Transverse colon (tissue), 4 donors: ENCODE data around the gene HYAL3.
"Not testable (repeated sequence)": the region's sequence is repeated elsewhere in the genome, so short reads cannot be mapped to it uniquely, and the experiment has no call there.

ENCODE experiments used
- CTCF ChIP-seq, 5 experiments: fragments of 200-600 bp in 3 of 5; fragments of 450-650 bp in 2 of 5; sonication (generic) in 3 of 5; IDR thresholded peaks; 1 replicate in 2 of 5; 2 replicates in 3 of 5; pipeline ENCODE4 v1.5.1; 2016 to 2017; ENCODE audit warnings: antibody characterized with exemption in 5 of 5, inconsistent platforms in 3 of 5, mild to moderate bottlenecking in 2 of 5, moderate library complexity in 1 of 5
- EP300 ChIP-seq: sonication (generic); formaldehyde crosslinking; IDR thresholded peaks from one replicate; pipeline ENCODE4 v1.6.1; 2017; ENCODE audit warnings: antibody characterized with exemption, low read depth
- POLR2A ChIP-seq: fragments of 450-650 bp; IDR thresholded peaks from one replicate; pipeline ENCODE4 v1.6.1; 2016; ENCODE audit warnings: antibody characterized with exemption, mild to moderate bottlenecking, moderate library complexity
- POLR2AphosphoS5 ChIP-seq, 3 donors: sonication (generic); formaldehyde crosslinking; IDR thresholded peaks; one replicate each; pipeline ENCODE4 v1.6.1; 2016; ENCODE audit warnings: antibody characterized with exemption in 3 of 3

GRCh38 chr3:50244813-50245212, 54.4 kb downstream of the HYAL3 start:
- TF ChIP-seq CTCF (IDR thresholded peaks at IDR 0.05); POLR2A; POLR2AphosphoS5 (IDR thresholded peaks at IDR 0.05); EP300: not testable (repeated sequence)
